ENCODE results near the gene GAP43.
A peak's percentile ranks its signal among the peaks of the same experiment; 100 is the strongest.

The GAP43 gene

GRCh38 chr3:115623044-115623868 lies at the start of gene GAP43:
Gene GAP43 (plus strand): TSS chr3:115623510. CDS start chr3:115623690, 180 bp downstream.
- peak; percentile 16 for DNase-seq

- DNase-seq = no peak
Observed at GRCh38 chr3:115576325-115576875, 46.9 kb upstream of the GAP43 start.

GRCh38 chr3:115577000-115577399 lies 46.3 kb upstream of the GAP43 start:
- no peak for DNase-seq

GRCh38 chr3:115578331-115578730 lies 45.0 kb upstream of the GAP43 start:
- DNase-seq = no peak

GRCh38 chr3:115580566-115580965 lies 42.7 kb upstream of the GAP43 start:
- no peak for DNase-seq

- DNase-seq = no peak
Observed at GRCh38 chr3:115581362-115582135, 41.8 kb upstream of the GAP43 start.

- DNase-seq = no peak
Observed at GRCh38 chr3:115588201-115589115, 34.9 kb upstream of the GAP43 start.

GRCh38 chr3:115590873-115591272 lies 32.4 kb upstream of the GAP43 start:
- DNase-seq = no peak

- no peak for DNase-seq
Observed at GRCh38 chr3:115595611-115596275, 27.6 kb upstream of the GAP43 start.

- no peak for DNase-seq
Observed at GRCh38 chr3:115598216-115598615, 25.1 kb upstream of the GAP43 start.

- no peak for DNase-seq
Observed at GRCh38 chr3:115602194-115602593, 21.1 kb upstream of the GAP43 start.

- DNase-seq = no peak
Observed at GRCh38 chr3:115611630-115612029, 11.7 kb upstream of the GAP43 start.

- no peak for DNase-seq
Observed at GRCh38 chr3:115615001-115615814, 8.1 kb upstream of the GAP43 start.

- no peak for DNase-seq
Observed at GRCh38 chr3:115616461-115616860, 6.8 kb upstream of the GAP43 start.

GRCh38 chr3:115617591-115617990 lies 5.7 kb upstream of the GAP43 start:
- no peak for DNase-seq

GRCh38 chr3:115624029-115624741 lies 875 bp downstream of the GAP43 start:
- DNase-seq = no peak

- DNase-seq = no peak
Observed at GRCh38 chr3:115624901-115625300, 1.6 kb downstream of the GAP43 start.

- no peak for DNase-seq
Observed at GRCh38 chr3:115626006-115626409, 2.7 kb downstream of the GAP43 start.

- no peak for DNase-seq
Observed at GRCh38 chr3:115626721-115627120, 3.4 kb downstream of the GAP43 start.
